ENCODE results near the gene BHLHE23. TPM values are rescaled to one million over a fixed set of nuclear protein-coding genes. Genes with fewer than 3 reads are reported as not detected.

The BHLHE23 gene
- total and polyA plus RNA-seq, 2 donors from 2014 or later, result not detected

DNA sequence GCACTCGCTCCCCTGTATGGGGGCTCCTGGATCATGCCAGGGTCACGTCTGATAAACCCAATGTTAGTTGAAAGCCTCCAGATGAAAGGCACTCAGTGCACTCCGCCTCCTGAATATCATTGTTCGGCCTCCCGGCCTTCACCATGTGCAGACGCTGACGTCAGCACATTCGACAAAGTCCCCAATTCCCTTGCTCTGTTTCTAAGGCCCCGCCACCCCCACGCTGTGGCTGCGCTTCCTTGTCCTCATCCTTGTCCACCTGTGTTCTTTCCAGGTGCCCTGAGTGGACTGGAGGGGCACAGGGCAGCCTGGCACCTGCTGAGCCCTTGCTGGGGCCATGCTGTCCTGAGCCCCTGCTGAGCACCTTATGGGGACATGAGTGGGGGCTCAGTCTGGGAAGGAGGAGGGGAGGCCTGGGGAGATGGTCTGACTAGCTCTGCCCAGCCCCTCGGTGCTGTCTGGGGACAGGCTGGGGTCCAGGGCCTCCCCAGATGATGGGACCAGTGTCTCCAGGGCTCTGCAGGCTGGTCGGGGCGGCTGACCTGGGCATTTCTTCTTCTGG, 9.8 kb upstream of the BHLHE23 start:
- intact Hi-C loops (cut with DNase I), result no loop called here
- H3K27me3 ChIP-seq (ENCODE audit: control insufficient read depth, insufficient read depth, low read length), result peaks cover 4% of the 10 kb centered on the region
- no peak overlapping the region for H3K9ac ChIP-seq (ENCODE audit: low read length in 3 of 3)
- no peak overlapping the region for H3K4me3 ChIP-seq (ENCODE audit: low read length in 3 of 3)
- DNase-seq (peak in 2 of 5 donors; percentile 37 to 51), FAIRE-seq (no peak)
- no peaks in the 10 kb centered on the region for H3K4me1 ChIP-seq (ENCODE audit: control insufficient read depth in 2 of 3, insufficient read depth in 2 of 3, low read depth in 1 of 3, low read length in 3 of 3)
- peaks cover 0 to 17% (median 0%) of the 10 kb centered on the region in 3 donors for H3K9me3 ChIP-seq (ENCODE audit: control insufficient read depth in 2 of 3, insufficient read depth in 1 of 3, low read length in 3 of 3)
- TF ChIP-seq, protein P1, sequence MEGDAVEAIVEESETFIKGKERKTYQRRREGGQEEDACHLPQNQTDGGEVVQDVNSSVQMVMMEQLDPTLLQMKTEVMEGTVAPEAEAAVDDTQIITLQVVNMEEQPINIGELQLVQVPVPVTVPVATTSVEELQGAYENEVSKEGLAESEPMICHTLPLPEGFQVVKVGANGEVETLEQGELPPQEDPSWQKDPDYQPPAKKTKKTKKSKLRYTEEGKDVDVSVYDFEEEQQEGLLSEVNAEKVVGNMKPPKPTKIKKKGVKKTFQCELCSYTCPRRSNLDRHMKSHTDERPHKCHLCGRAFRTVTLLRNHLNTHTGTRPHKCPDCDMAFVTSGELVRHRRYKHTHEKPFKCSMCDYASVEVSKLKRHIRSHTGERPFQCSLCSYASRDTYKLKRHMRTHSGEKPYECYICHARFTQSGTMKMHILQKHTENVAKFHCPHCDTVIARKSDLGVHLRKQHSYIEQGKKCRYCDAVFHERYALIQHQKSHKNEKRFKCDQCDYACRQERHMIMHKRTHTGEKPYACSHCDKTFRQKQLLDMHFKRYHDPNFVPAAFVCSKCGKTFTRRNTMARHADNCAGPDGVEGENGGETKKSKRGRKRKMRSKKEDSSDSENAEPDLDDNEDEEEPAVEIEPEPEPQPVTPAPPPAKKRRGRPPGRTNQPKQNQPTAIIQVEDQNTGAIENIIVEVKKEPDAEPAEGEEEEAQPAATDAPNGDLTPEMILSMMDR (IDR thresholded peaks at IDR 0.05; ENCODE audit: borderline replicate concordance, extremely low read depth, insufficient read depth), result no peak
- no peak overlapping the region for H3K27ac ChIP-seq (ENCODE audit: low read depth in 2 of 2, low read length in 2 of 2)
- H3K36me3 ChIP-seq (ENCODE audit: control insufficient read depth in 2 of 3, insufficient read depth in 3 of 3, low read length in 3 of 3), result no peaks in the 10 kb centered on the region

DNA sequence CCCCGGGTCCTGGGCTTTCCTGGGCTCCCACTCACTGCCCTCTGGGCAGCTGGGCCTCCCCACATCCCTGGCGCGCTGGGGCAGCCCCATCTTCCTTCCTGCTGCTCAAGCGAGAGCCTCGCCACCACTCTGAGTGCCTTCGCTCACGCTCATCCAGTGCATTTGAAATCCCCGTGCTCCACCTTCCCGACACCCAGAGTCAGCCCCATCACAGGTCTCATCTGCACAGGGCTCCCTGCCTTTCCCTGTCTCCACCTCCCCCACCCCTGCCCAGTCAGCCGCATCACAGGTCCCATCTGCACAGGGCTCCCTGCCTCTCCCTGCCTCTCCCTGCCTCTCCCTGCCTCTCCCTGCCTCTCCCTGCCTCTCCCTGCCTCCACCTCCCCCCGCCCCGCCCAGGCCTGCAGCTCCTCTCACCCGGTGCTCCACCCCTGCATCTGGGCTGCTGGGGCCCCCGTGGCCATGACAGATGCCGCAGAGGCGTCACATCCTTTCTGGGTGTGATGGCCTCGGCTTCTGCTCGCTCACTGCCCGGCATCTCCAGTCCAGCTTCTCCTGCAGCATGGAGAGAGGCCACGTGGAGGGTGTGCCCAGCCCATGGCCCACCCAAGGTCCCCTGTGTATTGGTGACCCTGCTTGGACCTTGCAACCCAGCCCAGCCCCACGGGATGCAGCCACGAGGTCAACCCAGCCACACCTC, 9.0 kb upstream of the BHLHE23 start:
- H3K4me3 ChIP-seq (ENCODE audit: low read length in 3 of 3), result no peak overlapping the region
- H3K9me3 ChIP-seq (ENCODE audit: control insufficient read depth in 2 of 3, insufficient read depth in 1 of 3, low read length in 3 of 3), result peaks cover 0 to 17% (median 0%) of the 10 kb centered on the region in 3 donors
- no peak for FAIRE-seq
- H3K9ac ChIP-seq (ENCODE audit: low read length in 3 of 3), result no peak overlapping the region
- no peak overlapping the region for H3K27ac ChIP-seq (ENCODE audit: low read depth in 2 of 2, low read length in 2 of 2)
- H3K4me1 ChIP-seq (ENCODE audit: control insufficient read depth in 2 of 3, insufficient read depth in 2 of 3, low read depth in 1 of 3, low read length in 3 of 3), result no peaks in the 10 kb centered on the region
- TF ChIP-seq, protein P1 (IDR thresholded peaks at IDR 0.05; ENCODE audit: borderline replicate concordance, extremely low read depth, insufficient read depth), result no peak
- H3K27me3 ChIP-seq (ENCODE audit: control insufficient read depth, insufficient read depth, low read length), result peaks cover 9% of the 10 kb centered on the region
- peak in 1 of 5 donors; percentile 50 for DNase-seq
- no peaks in the 10 kb centered on the region for H3K36me3 ChIP-seq (ENCODE audit: control insufficient read depth in 2 of 3, insufficient read depth in 3 of 3, low read length in 3 of 3)
- intact Hi-C loops (cut with DNase I), result no loop called here

- Histone ChIP-seq H3K36me3 (ENCODE audit: control insufficient read depth in 2 of 3, insufficient read depth in 3 of 3, low read length in 3 of 3) (no peaks in the 10 kb centered on the region), H3K9me3 (ENCODE audit: control insufficient read depth in 2 of 3, insufficient read depth in 1 of 3, low read length in 3 of 3) (peaks cover 0 to 17% (median 0%) of the 10 kb centered on the region in 3 donors), H3K4me1 (ENCODE audit: control insufficient read depth in 2 of 3, insufficient read depth in 2 of 3, low read depth in 1 of 3, low read length in 3 of 3) (no peaks in the 10 kb centered on the region), H3K27me3 (ENCODE audit: control insufficient read depth, insufficient read depth, low read length) (peaks cover 12% of the 10 kb centered on the region), H3K9ac (ENCODE audit: low read length in 3 of 3) (no peak overlapping the region), H3K4me3 (ENCODE audit: low read length in 3 of 3) (no peak overlapping the region), H3K27ac (ENCODE audit: low read depth in 2 of 2, low read length in 2 of 2) (no peak overlapping the region)
- DNase-seq (peak in 1 of 5 donors; percentile 54), FAIRE-seq (no peak)
- intact Hi-C loops (cut with DNase I), result no loop called here
- TF ChIP-seq, protein P1 (IDR thresholded peaks at IDR 0.05; ENCODE audit: borderline replicate concordance, extremely low read depth, insufficient read depth), result no peak
Measured at GRCh38 chr20:63015147-63015661, 8.4 kb upstream of the BHLHE23 start.

Measured in kidney (tissue), 14 donors.